Astrocyte of the cerebellum (primary cell): Measurements from ENCODE around the gene AGAP1.

ENCODE experiments used
- DNase-seq: peaks from one replicate; pipeline ENCODE4 v3.0.0-alpha.2; 2011; ENCODE audit warnings: low read depth
- H3K4me3 ChIP-seq: 2 replicates; pipeline ENCODE4 v1.5.1; 2011; ENCODE audit warnings: mild to moderate bottlenecking, low read depth, low read length, moderate library complexity
- CTCF ChIP-seq: IDR thresholded peaks from 2 replicates; pipeline ENCODE4 v1.5.1; 2012; ENCODE audit warnings: low read length, low read depth, moderate library complexity, mild to moderate bottlenecking; ENCODE audit errors: missing control alignments
- in situ Hi-C: cut with HindIII; loops from 2 replicates; pipeline ENCODE4 v1.10.0; 2017; ENCODE audit warnings: low sequenced_read_pairs

The AGAP1 gene

GRCh38 chr2:235549735-235550377 lies 56.0 kb downstream of the AGAP1 start:
- DNase-seq, result no peak
- no peak overlapping the region for H3K4me3 ChIP-seq
- no peak for TF ChIP-seq CTCF
- in situ Hi-C loops, result loop anchor here (5.0 to 10.0 kb wide), 3 partner anchors 97 to 405 kb away; no protein-coding TSS in a partner anchor

- no peak overlapping the region for H3K4me3 ChIP-seq
- in situ Hi-C loops, result loop anchor here (5.0 to 10.0 kb wide), 3 partner anchors 97 to 406 kb away; no protein-coding TSS in a partner anchor
- no peak for DNase-seq
- TF ChIP-seq CTCF, result no peak
Observed at GRCh38 chr2:235550378-235550760, 56.5 kb downstream of the AGAP1 start.

- no peak overlapping the region for H3K4me3 ChIP-seq
- no peak for TF ChIP-seq CTCF
- in situ Hi-C loops, result loop anchor here (5.0 to 10.0 kb wide), 3 partner anchors 96 to 406 kb away; no protein-coding TSS in a partner anchor
- no peak for DNase-seq
Observed at GRCh38 chr2:235550946-235551345, 57.1 kb downstream of the AGAP1 start.

- peak; percentile 22 for DNase-seq
- no peak overlapping the region for H3K4me3 ChIP-seq
- in situ Hi-C loops, result loop anchor here (5.0 to 10.0 kb wide), 3 partner anchors 95 to 407 kb away; no protein-coding TSS in a partner anchor
- TF ChIP-seq CTCF, result peak; percentile 69
Observed at GRCh38 chr2:235551965-235552364, 58.1 kb downstream of the AGAP1 start.

- no peak for TF ChIP-seq CTCF
- in situ Hi-C loops, result loop anchor here (5.0 to 10.0 kb wide), 3 partner anchors 95 to 408 kb away; no protein-coding TSS in a partner anchor
- H3K4me3 ChIP-seq, result no peak overlapping the region
- no peak for DNase-seq
Observed at GRCh38 chr2:235552671-235553070, 58.8 kb downstream of the AGAP1 start.

GRCh38 chr2:235553291-235553690 lies 59.4 kb downstream of the AGAP1 start:
- in situ Hi-C loops, result loop anchor here (5.0 to 10.0 kb wide), 3 partner anchors 94 to 408 kb away; no protein-coding TSS in a partner anchor
- no peak overlapping the region for H3K4me3 ChIP-seq
- no peak for DNase-seq
- no peak for TF ChIP-seq CTCF
